CD4-positive, alpha-beta T cell treated with Interleukin-1 beta for 1 hour (primary cell): Measurements from ENCODE around the gene CASZ1.

Experiments
- DNase-seq, 2 donors: peaks; one replicate each; pipeline ENCODE4 v3.0.0-alpha.2; 2020 to 2022

The CASZ1 gene

GRCh38 chr1:10796029-10796944, at the start of gene CASZ1:
TSS of gene CASZ1 (minus strand) at chr1:10796646. CDS start at chr1:10693889, 102,757 bp downstream.
- DNase-seq = no peak

- no peak for DNase-seq
These were observed 47.3 kb upstream of the CASZ1 start for GRCh38 chr1:10843697-10844096.

- DNase-seq = no peak
These were observed 44.7 kb upstream of the CASZ1 start for GRCh38 chr1:10841118-10841517.

GRCh38 chr1:10839188-10839770, 42.8 kb upstream of the CASZ1 start:
- DNase-seq = no peak

GRCh38 chr1:10838541-10838940, 42.1 kb upstream of the CASZ1 start:
- DNase-seq = no peak

GRCh38 chr1:10836726-10837125, 40.3 kb upstream of the CASZ1 start:
- no peak for DNase-seq

- DNase-seq = no peak
These were observed 39.5 kb upstream of the CASZ1 start for GRCh38 chr1:10835822-10836421.

GRCh38 chr1:10835421-10835820, 39.0 kb upstream of the CASZ1 start:
- DNase-seq = no peak

GRCh38 chr1:10834770-10835412, 38.4 kb upstream of the CASZ1 start:
- DNase-seq = no peak

- no peak for DNase-seq
These were observed 37.4 kb upstream of the CASZ1 start for GRCh38 chr1:10833630-10834557.

- no peak for DNase-seq
These were observed 36.3 kb upstream of the CASZ1 start for GRCh38 chr1:10832703-10833102.

GRCh38 chr1:10830961-10831668, 34.7 kb upstream of the CASZ1 start:
- DNase-seq = no peak

- DNase-seq = no peak
These were observed 33.6 kb upstream of the CASZ1 start for GRCh38 chr1:10829965-10830515.

- DNase-seq = no peak
These were observed 32.8 kb upstream of the CASZ1 start for GRCh38 chr1:10829067-10829818.

GRCh38 chr1:10827377-10828333, 31.2 kb upstream of the CASZ1 start:
- no peak for DNase-seq

GRCh38 chr1:10825592-10825991, 29.1 kb upstream of the CASZ1 start:
- no peak for DNase-seq

- DNase-seq = no peak
These were observed 28.5 kb upstream of the CASZ1 start for GRCh38 chr1:10824821-10825540.

GRCh38 chr1:10823000-10823401, 26.6 kb upstream of the CASZ1 start:
- DNase-seq = no peak

- DNase-seq = no peak
These were observed 24.9 kb upstream of the CASZ1 start for GRCh38 chr1:10821388-10821787.
